Central memory CD8-positive, alpha-beta T cell (primary cell): ENCODE results near the gene MPPED2.

Source experiments
- ATAC-seq: fragments of 150-1000 bp; cut with Tn5 transposase; replicated peaks from 2 replicates; pipeline ENCODE4 v1.10.0; 2022; ENCODE audit warnings: mild to moderate bottlenecking, moderate FRiP score, moderate number of reproducible peaks; ENCODE audit not compliant: poor library complexity, severe bottlenecking; ENCODE audit errors: extremely low read depth
- DNase-seq, 2 donors: peaks; one replicate each; pipeline ENCODE4 v3.0.0; 2021; ENCODE audit warnings: low spot score in 2 of 2
- H3K27ac Mint-ChIP-seq: one replicate; pipeline ENCODE4 v1.8.0; 2022; ENCODE audit warnings: low read depth, mild to moderate bottlenecking, moderate library complexity, mixed read lengths
- H3K27me3 Mint-ChIP-seq: one replicate; pipeline ENCODE4 v1.8.0; 2022; ENCODE audit warnings: mixed read lengths
- H3K36me3 Mint-ChIP-seq: one replicate; pipeline ENCODE4 v1.8.0; 2022; ENCODE audit warnings: mild to moderate bottlenecking, moderate library complexity, mixed read lengths; ENCODE audit not compliant: insufficient read depth
- H3K4me1 Mint-ChIP-seq: one replicate; pipeline ENCODE4 v1.8.0; 2022; ENCODE audit warnings: mixed read lengths
- H3K4me3 Mint-ChIP-seq: one replicate; pipeline ENCODE4 v1.8.0; 2022; ENCODE audit warnings: mild to moderate bottlenecking, moderate library complexity, mixed read lengths
- H3K9me3 Mint-ChIP-seq: one replicate; pipeline ENCODE4 v1.8.0; 2022; ENCODE audit warnings: mixed read lengths

Gene MPPED2

GRCh38 chr11:30406978-30407762 is 179.0 kb downstream of the MPPED2 start:
- ATAC-seq (no peak), DNase-seq (no peak)
- H3K4me1 Mint-ChIP-seq, result no peaks in the 10 kb centered on the region
- H3K27ac Mint-ChIP-seq, result no peak overlapping the region
- peaks cover 20% of the 10 kb centered on the region for H3K27me3 Mint-ChIP-seq
- H3K9me3 Mint-ChIP-seq, result no peaks in the 10 kb centered on the region
- no peaks in the 10 kb centered on the region for H3K36me3 Mint-ChIP-seq
- H3K4me3 Mint-ChIP-seq, result no peak overlapping the region

- no peak for DNase-seq
- Mint-ChIP-seq H3K4me1 (no peaks in the 10 kb centered on the region), H3K36me3 (no peaks in the 10 kb centered on the region), H3K27me3 (peaks cover 20% of the 10 kb centered on the region), H3K27ac (no peak overlapping the region), H3K9me3 (no peaks in the 10 kb centered on the region), H3K4me3 (no peak overlapping the region)
- no peak for ATAC-seq
Observed at GRCh38 chr11:30405385-30405784, 180.8 kb downstream of the MPPED2 start.

- Mint-ChIP-seq H3K36me3 (no peaks in the 10 kb centered on the region), H3K4me3 (no peak overlapping the region), H3K9me3 (no peaks in the 10 kb centered on the region), H3K4me1 (no peaks in the 10 kb centered on the region), H3K27ac (no peak overlapping the region), H3K27me3 (peaks cover 20% of the 10 kb centered on the region)
- DNase-seq, result no peak
- no peak for ATAC-seq
Observed at GRCh38 chr11:30404136-30404535, 182.0 kb downstream of the MPPED2 start.

DNA sequence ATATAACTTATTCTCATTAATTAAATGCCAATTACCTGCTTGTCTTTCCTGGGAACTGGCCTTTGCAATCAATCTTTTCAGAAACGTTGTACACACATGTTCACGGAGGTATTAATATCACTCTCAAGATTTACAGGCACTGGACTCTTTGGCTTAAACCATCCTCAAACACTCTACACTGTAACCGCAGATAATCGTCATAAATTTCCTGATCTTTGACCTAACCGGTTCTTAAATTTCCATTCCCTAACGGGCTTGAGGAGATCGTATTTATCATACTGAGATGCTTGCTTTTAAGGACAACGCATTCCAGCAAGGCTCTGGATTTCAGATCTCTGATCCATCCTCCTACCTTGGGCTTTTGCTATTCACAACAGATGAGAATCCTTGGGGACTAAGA is 190.4 kb downstream of the MPPED2 start:
- Mint-ChIP-seq H3K4me1 (no peaks in the 10 kb centered on the region), H3K27ac (no peak overlapping the region), H3K36me3 (no peaks in the 10 kb centered on the region), H3K9me3 (no peaks in the 10 kb centered on the region), H3K27me3 (peaks cover 22% of the 10 kb centered on the region), H3K4me3 (no peak overlapping the region)
- ATAC-seq (no peak), DNase-seq (no peak)

GRCh38 chr11:30393012-30393411 is 193.1 kb downstream of the MPPED2 start:
- Mint-ChIP-seq H3K36me3 (no peaks in the 10 kb centered on the region), H3K4me1 (no peaks in the 10 kb centered on the region), H3K27me3 (peaks cover 19% of the 10 kb centered on the region), H3K4me3 (no peak overlapping the region), H3K9me3 (no peaks in the 10 kb centered on the region), H3K27ac (no peak overlapping the region)
- no peak for DNase-seq
- no peak for ATAC-seq

DNA sequence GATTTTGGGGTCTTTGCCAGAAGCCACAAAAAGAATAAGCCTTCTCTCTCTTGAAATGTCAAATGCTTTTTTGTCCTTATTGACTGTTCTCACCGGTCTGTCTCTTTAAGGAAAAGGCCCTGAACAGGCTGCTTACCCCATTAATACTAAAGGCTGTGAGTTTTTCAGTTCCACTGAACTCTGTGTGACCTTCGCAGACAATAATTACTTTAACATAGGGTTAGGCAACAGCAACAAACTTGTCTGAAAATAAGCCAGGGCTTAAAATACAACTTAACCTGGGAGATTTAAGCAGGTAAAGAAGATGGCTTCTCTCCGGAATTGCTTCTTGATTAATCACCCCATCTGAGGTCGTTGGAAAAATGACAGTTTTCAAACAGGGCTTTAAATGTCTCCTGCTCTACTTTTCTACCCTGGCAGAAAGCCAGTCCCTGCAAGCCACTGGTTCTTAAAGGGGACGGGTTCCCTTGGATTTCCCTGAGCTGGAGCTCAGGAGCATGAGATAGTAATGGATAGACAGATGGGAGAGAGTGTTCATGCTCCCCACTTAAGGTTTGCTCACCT is 193.8 kb downstream of the MPPED2 start:
- ATAC-seq, result no peak
- peaks cover 12% of the 10 kb centered on the region for H3K27me3 Mint-ChIP-seq
- no peaks in the 10 kb centered on the region for H3K4me1 Mint-ChIP-seq
- H3K27ac Mint-ChIP-seq, result no peak overlapping the region
- no peak overlapping the region for H3K4me3 Mint-ChIP-seq
- DNase-seq, result no peak
- H3K9me3 Mint-ChIP-seq, result no peaks in the 10 kb centered on the region
- no peaks in the 10 kb centered on the region for H3K36me3 Mint-ChIP-seq

DNA sequence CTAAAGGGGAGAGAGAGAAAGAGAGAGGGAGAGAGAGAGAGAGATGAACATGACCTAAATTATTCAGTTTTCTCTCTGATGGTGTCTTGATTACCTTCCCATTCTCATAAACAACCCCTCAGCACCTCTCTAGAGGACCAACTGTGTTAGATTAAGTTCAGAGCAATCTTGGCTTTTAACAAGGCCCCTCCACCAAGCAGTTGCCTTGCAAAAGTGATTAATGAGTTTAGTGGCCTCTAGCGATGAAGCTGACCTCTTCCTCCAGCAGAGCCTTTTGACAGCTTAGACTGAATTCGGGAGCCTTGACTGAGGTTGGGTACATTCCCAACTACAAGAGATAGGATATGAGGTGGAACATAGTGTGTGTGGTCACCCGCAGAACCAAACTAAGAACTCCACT is 197.2 kb downstream of the MPPED2 start:
- DNase-seq, result no peak
- Mint-ChIP-seq H3K27ac (no peak overlapping the region), H3K4me3 (no peak overlapping the region), H3K36me3 (no peaks in the 10 kb centered on the region), H3K4me1 (no peaks in the 10 kb centered on the region), H3K9me3 (no peaks in the 10 kb centered on the region), H3K27me3 (peaks cover 6% of the 10 kb centered on the region)
- no peak for ATAC-seq

GRCh38 chr11:30387891-30388861 is 198.0 kb downstream of the MPPED2 start:
- DNase-seq (no peak), ATAC-seq (no peak)
- no peaks in the 10 kb centered on the region for H3K4me1 Mint-ChIP-seq
- H3K27me3 Mint-ChIP-seq, result peaks cover 6% of the 10 kb centered on the region
- no peak overlapping the region for H3K4me3 Mint-ChIP-seq
- H3K27ac Mint-ChIP-seq, result no peak overlapping the region
- no peaks in the 10 kb centered on the region for H3K36me3 Mint-ChIP-seq
- no peaks in the 10 kb centered on the region for H3K9me3 Mint-ChIP-seq

DNA sequence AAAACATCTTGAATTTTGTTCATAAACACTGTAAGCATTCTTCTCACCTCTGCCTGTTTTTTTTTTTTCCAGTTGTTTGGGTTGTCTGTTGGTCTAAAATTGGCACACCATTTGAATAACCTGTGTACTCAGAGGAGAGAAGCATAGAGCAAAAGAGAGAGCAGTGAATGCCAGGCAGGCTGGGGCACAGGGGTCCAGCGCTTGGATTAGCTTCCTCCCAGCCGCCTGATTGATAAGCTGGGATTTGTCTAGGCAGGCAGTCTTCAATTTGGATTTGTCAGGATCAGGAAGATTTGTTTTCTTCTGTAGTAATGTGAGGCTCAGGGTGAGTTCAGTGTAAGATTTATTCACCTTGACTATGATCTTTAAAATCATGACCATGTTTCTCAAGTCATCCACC is 204.3 kb downstream of the MPPED2 start:
- Mint-ChIP-seq H3K4me1 (no peaks in the 10 kb centered on the region), H3K9me3 (no peaks in the 10 kb centered on the region), H3K4me3 (no peak overlapping the region), H3K36me3 (no peaks in the 10 kb centered on the region), H3K27me3 (peaks cover 13% of the 10 kb centered on the region), H3K27ac (no peak overlapping the region)
- no peak for DNase-seq
- no peak for ATAC-seq

DNA sequence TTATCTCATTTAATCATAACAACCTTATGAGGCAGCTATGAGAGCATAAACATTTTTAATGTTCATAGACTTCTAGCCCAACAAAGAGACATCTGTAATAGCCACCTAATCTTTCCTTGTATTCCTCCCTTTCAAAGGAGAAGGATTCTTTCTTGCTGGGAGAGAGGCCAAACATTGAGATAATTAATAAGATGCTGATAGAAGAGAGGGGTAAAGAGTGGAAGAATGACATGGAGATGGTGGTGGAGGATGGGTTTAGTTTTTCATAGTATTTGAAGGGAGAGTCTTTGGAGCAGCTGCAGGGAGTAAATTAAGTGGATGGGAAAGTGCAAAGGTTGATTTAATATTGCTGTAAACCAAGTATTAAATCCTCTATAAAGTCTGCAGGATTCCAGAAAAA is 205.3 kb downstream of the MPPED2 start:
- Mint-ChIP-seq H3K9me3 (no peaks in the 10 kb centered on the region), H3K27ac (no peak overlapping the region), H3K4me3 (no peak overlapping the region), H3K4me1 (no peaks in the 10 kb centered on the region), H3K36me3 (no peaks in the 10 kb centered on the region), H3K27me3 (peaks cover 13% of the 10 kb centered on the region)
- no peak for DNase-seq
- no peak for ATAC-seq

- no peak overlapping the region for H3K27ac Mint-ChIP-seq
- H3K36me3 Mint-ChIP-seq, result no peaks in the 10 kb centered on the region
- no peaks in the 10 kb centered on the region for H3K9me3 Mint-ChIP-seq
- H3K4me3 Mint-ChIP-seq, result no peak overlapping the region
- ATAC-seq (no peak), DNase-seq (no peak)
- H3K4me1 Mint-ChIP-seq, result no peaks in the 10 kb centered on the region
- H3K27me3 Mint-ChIP-seq, result peaks cover 13% of the 10 kb centered on the region
Observed at GRCh38 chr11:30377347-30377746, 208.8 kb downstream of the MPPED2 start.

DNA sequence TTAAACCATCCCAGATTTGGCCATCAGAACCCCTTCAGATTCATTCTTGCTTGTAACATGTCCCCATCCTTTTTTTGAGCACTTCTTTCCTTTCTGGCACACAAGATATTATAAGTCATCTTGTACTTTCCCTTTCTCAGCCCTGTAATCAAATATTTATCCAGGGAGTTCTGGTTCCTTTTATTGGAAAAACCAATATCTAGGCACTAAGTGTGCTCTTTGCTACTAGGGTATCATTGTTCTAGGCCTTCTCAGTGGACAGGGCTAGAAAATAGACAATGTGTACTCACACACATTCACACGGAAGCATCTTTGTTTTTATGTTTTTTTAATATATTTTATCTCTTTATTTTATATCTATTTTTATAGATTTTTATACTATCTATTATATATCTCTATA is 216.0 kb downstream of the MPPED2 start:
- Mint-ChIP-seq H3K36me3 (no peaks in the 10 kb centered on the region), H3K27me3 (peaks cover 50% of the 10 kb centered on the region)

More for the DNA sequence above, 216.0 kb downstream of the MPPED2 start:
- ATAC-seq (no peak), DNase-seq (no peak)
- H3K9me3 Mint-ChIP-seq, result no peaks in the 10 kb centered on the region
- no peak overlapping the region for H3K4me3 Mint-ChIP-seq
- no peak overlapping the region for H3K27ac Mint-ChIP-seq
- H3K4me1 Mint-ChIP-seq, result no peaks in the 10 kb centered on the region
